Activated T-cell treated with anti-CD3 and anti-CD28 coated beads for 24 hours (primary cell): Measurements from ENCODE around the gene CD320.
"Not testable (repeated sequence)": the region's sequence is repeated elsewhere in the genome, so short reads cannot be mapped to it uniquely, and the experiment has no call there.

Experiments used
- DNase-seq: peaks from one replicate; pipeline ENCODE4 v3.0.0-alpha.2; 2020; ENCODE audit warnings: low read depth

The CD320 gene

GRCh38 chr19:8308891-8309291, 733 bp upstream of the CD320 start:
- no peak for DNase-seq

- DNase-seq: no peak
Observed at GRCh38 chr19:8307400-8307964, 676 bp downstream of the CD320 start.

GRCh38 chr19:8306235-8307054, 1.7 kb downstream of the CD320 start:
- no peak for DNase-seq

- no peak for DNase-seq
Observed at GRCh38 chr19:8305798-8306197, 2.4 kb downstream of the CD320 start.

- DNase-seq: peak; percentile 16
Observed at GRCh38 chr19:8304841-8305621, 3.1 kb downstream of the CD320 start.

- no peak for DNase-seq
Observed at GRCh38 chr19:8302734-8303133, 5.4 kb downstream of the CD320 start.

GRCh38 chr19:8302357-8302691, 5.8 kb downstream of the CD320 start:
- no peak for DNase-seq

GRCh38 chr19:8291337-8291736, 16.8 kb downstream of the CD320 start:
- DNase-seq: not testable (repeated sequence)

- DNase-seq: not testable (repeated sequence)
Observed at GRCh38 chr19:8276508-8276907, 31.6 kb downstream of the CD320 start.

- no peak for DNase-seq
Observed at GRCh38 chr19:8269724-8270123, 38.4 kb downstream of the CD320 start.

GRCh38 chr19:8265872-8266271, 42.3 kb downstream of the CD320 start:
- DNase-seq: no peak

- DNase-seq: not testable (repeated sequence)
Observed at GRCh38 chr19:8264248-8264647, 43.9 kb downstream of the CD320 start.

- no peak for DNase-seq
Observed at GRCh38 chr19:8262431-8262830, 45.7 kb downstream of the CD320 start.

- DNase-seq: no peak
Observed at GRCh38 chr19:8261881-8262280, 46.3 kb downstream of the CD320 start.

- DNase-seq: no peak
Observed at GRCh38 chr19:8261347-8261746, 46.8 kb downstream of the CD320 start.

GRCh38 chr19:8259922-8260247, 48.3 kb downstream of the CD320 start:
- DNase-seq: no peak

- DNase-seq: no peak
Observed at GRCh38 chr19:8259142-8259921, 48.8 kb downstream of the CD320 start.

GRCh38 chr19:8257052-8257443, 51.1 kb downstream of the CD320 start:
- DNase-seq: no peak

GRCh38 chr19:8256276-8257051, 51.7 kb downstream of the CD320 start:
- no peak for DNase-seq

- DNase-seq: no peak
Observed at GRCh38 chr19:8255426-8256125, 52.6 kb downstream of the CD320 start.
